Fibroblast of lung (primary cell): ENCODE measurements around the gene EML1. TPM values are rescaled to one million over a fixed set of nuclear protein-coding genes. Genes with fewer than 3 reads are reported as not detected.

Experiments used
- DNase-seq, 2 donors: peaks; one replicate each; pipeline versions ENCODE4 v3.0.0 to v3.0.0-alpha.2; 2010; ENCODE audit warnings: low read depth in 2 of 2
- H2AFZ ChIP-seq: 2 replicates; pipeline ENCODE4 v1.5.1; 2012; ENCODE audit warnings: low read length, control low read depth, inconsistent platforms
- H3K27ac ChIP-seq: 2 replicates; pipeline ENCODE4 v1.5.1; 2011; ENCODE audit warnings: low read length, control low read depth; ENCODE audit not compliant: insufficient read depth
- H3K27me3 ChIP-seq: 2 replicates; pipeline ENCODE4 v1.5.1; 2011; ENCODE audit warnings: mild to moderate bottlenecking, low read length; ENCODE audit not compliant: control insufficient read depth, insufficient read depth
- H3K36me3 ChIP-seq: 2 replicates; pipeline ENCODE4 v1.5.1; 2011; ENCODE audit warnings: low read length; ENCODE audit not compliant: control insufficient read depth, insufficient read depth
- H3K4me1 ChIP-seq: 2 replicates; pipeline ENCODE4 v1.5.1; 2011; ENCODE audit warnings: low read length; ENCODE audit not compliant: control insufficient read depth, insufficient read depth; ENCODE audit errors: extremely low read depth
- H3K4me2 ChIP-seq: 2 replicates; pipeline ENCODE4 v1.5.1; 2011; ENCODE audit warnings: low read length, control low read depth; ENCODE audit not compliant: insufficient read depth; ENCODE audit errors: extremely low read depth
- H3K4me3 ChIP-seq, 4 experiments: fragments of 200-600 bp in 1 of 4; sonication (generic) in 1 of 4; replicated peaks in 1 of 4; 2 replicates each; pipeline ENCODE4 v1.5.1; 2011 to 2016; ENCODE audit warnings: low read length in 4 of 4, low read depth in 3 of 4, mild to moderate bottlenecking in 3 of 4, control low read depth in 2 of 4, inconsistent platforms in 1 of 4, mixed read lengths in 1 of 4; ENCODE audit not compliant: insufficient read depth in 1 of 4; ENCODE audit errors: control extremely low read depth in 1 of 4
- H3K79me2 ChIP-seq: 2 replicates; pipeline ENCODE4 v1.5.1; 2012; ENCODE audit warnings: mild to moderate bottlenecking, low read length, inconsistent platforms; ENCODE audit not compliant: control insufficient read depth, insufficient read depth
- H3K9ac ChIP-seq: 2 replicates; pipeline ENCODE4 v1.5.1; 2011; ENCODE audit warnings: mild to moderate bottlenecking, low read length, control low read depth; ENCODE audit not compliant: insufficient read depth
- H3K9me3 ChIP-seq: 2 replicates; pipeline ENCODE4 v1.5.1; 2012; ENCODE audit warnings: low read depth, low read length; ENCODE audit not compliant: control insufficient read depth, insufficient read depth
- H4K20me1 ChIP-seq: 2 replicates; pipeline ENCODE4 v1.5.1; 2011; ENCODE audit warnings: low read length; ENCODE audit not compliant: control insufficient read depth, insufficient read depth; ENCODE audit errors: extremely low read depth
- EZH2 ChIP-seq: IDR thresholded peaks from 2 replicates; pipeline ENCODE4 v1.5.1; 2012; ENCODE audit warnings: low read length, control low read depth, mild to moderate bottlenecking; ENCODE audit errors: missing control alignments
- polyA plus RNA-seq, 2 donors: library from polyadenylated mRNA; depleted of rRNA in 1 of 2; stranded (reverse) in 1 of 2; unstranded in 1 of 2; fragments of >200 nt; gene quantifications; 2 replicates each; pipeline ENCODE4 v1.2.1, GENCODE V29; 2011 to 2012; ENCODE audit warnings: missing spikeins in 1 of 2
- total RNA-seq: library from RNA; depleted of rRNA; stranded (reverse); fragments of >200 nt; gene quantifications from 2 replicates; pipeline ENCODE4 v1.2.1, GENCODE V29; 2014
- TF ChIP-seq, protein P1 (sequence below), 2 donors: IDR thresholded peaks in 1 of 2; conservative IDR thresholded peaks in 1 of 2; 1 replicate in 1 of 2; 2 replicates in 1 of 2; pipeline ENCODE4 v1.5.1; 2011 to 2012; ENCODE audit warnings: low read length in 2 of 2, control low read depth in 1 of 2, inconsistent platforms in 1 of 2, low read depth in 1 of 2, mild to moderate bottlenecking in 1 of 2

Gene EML1
- total and polyA plus RNA-seq, 2 donors (not counting 1 experiment from before 2014, with no cell fraction given) = 22.4 to 74.5 TPM

- no peaks in the 10 kb centered on the region for H4K20me1 ChIP-seq
- no peak overlapping the region for H2AFZ ChIP-seq
- no peak overlapping the region for H3K27ac ChIP-seq
- no peaks in the 10 kb centered on the region for H3K27me3 ChIP-seq
- no peak for TF ChIP-seq EZH2
- TF ChIP-seq, protein P1, sequence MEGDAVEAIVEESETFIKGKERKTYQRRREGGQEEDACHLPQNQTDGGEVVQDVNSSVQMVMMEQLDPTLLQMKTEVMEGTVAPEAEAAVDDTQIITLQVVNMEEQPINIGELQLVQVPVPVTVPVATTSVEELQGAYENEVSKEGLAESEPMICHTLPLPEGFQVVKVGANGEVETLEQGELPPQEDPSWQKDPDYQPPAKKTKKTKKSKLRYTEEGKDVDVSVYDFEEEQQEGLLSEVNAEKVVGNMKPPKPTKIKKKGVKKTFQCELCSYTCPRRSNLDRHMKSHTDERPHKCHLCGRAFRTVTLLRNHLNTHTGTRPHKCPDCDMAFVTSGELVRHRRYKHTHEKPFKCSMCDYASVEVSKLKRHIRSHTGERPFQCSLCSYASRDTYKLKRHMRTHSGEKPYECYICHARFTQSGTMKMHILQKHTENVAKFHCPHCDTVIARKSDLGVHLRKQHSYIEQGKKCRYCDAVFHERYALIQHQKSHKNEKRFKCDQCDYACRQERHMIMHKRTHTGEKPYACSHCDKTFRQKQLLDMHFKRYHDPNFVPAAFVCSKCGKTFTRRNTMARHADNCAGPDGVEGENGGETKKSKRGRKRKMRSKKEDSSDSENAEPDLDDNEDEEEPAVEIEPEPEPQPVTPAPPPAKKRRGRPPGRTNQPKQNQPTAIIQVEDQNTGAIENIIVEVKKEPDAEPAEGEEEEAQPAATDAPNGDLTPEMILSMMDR (conservative IDR thresholded peaks at IDR 0.05 in 1 of 2, IDR thresholded peaks at IDR 0.05 in 1 of 2; ENCODE audit: low read depth in 1 of 2, low read length in 2 of 2) = no peak
- no peak for DNase-seq
- peaks cover 5% of the 10 kb centered on the region for H3K79me2 ChIP-seq
- no peaks in the 10 kb centered on the region for H3K9me3 ChIP-seq
- H3K9ac ChIP-seq = no peak overlapping the region
- peaks cover 2% of the 10 kb centered on the region for H3K4me1 ChIP-seq
- no peak overlapping the region for H3K4me2 ChIP-seq
- H3K36me3 ChIP-seq = no peaks in the 10 kb centered on the region
- H3K4me3 ChIP-seq = no peak overlapping the region
Measured at GRCh38 chr14:99790978-99791376, 2.2 kb upstream of the EML1 start.

- TF ChIP-seq, protein P1 (conservative IDR thresholded peaks at IDR 0.05 in 1 of 2, IDR thresholded peaks at IDR 0.05 in 1 of 2; ENCODE audit: low read depth in 1 of 2, low read length in 2 of 2) = no peak
- no peak for TF ChIP-seq EZH2
- Histone ChIP-seq H3K27ac (no peak overlapping the region), H4K20me1 (no peaks in the 10 kb centered on the region), H3K9ac (no peak overlapping the region), H3K36me3 (no peaks in the 10 kb centered on the region), H3K9me3 (no peaks in the 10 kb centered on the region), H2AFZ (no peak overlapping the region), H3K4me1 (peaks cover 2% of the 10 kb centered on the region), H3K4me2 (no peak overlapping the region), H3K79me2 (peaks cover 5% of the 10 kb centered on the region), H3K4me3 (no peak overlapping the region), H3K27me3 (no peaks in the 10 kb centered on the region)
- DNase-seq = no peak
Measured at GRCh38 chr14:99791476-99792209, 1.6 kb upstream of the EML1 start.

DNA sequence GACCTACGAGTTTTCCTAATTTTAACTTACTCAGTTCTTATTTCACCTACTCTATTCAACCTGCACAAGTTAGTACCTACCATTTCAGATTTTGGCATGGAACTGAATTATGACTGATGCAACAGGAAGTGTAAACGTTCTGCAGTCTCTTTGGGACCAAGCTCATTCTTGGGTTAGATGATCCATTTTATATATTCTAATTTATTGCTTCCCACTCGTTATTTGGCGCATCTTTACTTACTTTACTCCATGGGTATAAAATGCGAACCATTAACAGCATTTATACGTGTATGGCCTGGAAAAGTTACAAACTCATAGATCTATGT is 1.0 kb upstream of the EML1 start:
- Histone ChIP-seq H3K4me1 (peaks cover 2% of the 10 kb centered on the region), H3K79me2 (peaks cover 5% of the 10 kb centered on the region), H3K27me3 (no peaks in the 10 kb centered on the region), H3K9me3 (no peaks in the 10 kb centered on the region), H3K9ac (no peak overlapping the region), H3K27ac (no peak overlapping the region), H3K4me3 (peak overlapping the region in 2 of 4 experiments; percentile 42 to 56), H3K4me2 (peak overlapping the region; percentile 83), H3K36me3 (no peaks in the 10 kb centered on the region), H4K20me1 (no peaks in the 10 kb centered on the region), H2AFZ (peak overlapping the region; percentile 79)
- TF ChIP-seq, protein P1 (conservative IDR thresholded peaks at IDR 0.05 in 1 of 2, IDR thresholded peaks at IDR 0.05 in 1 of 2; ENCODE audit: low read depth in 1 of 2, low read length in 2 of 2) = no peak
- no peak for TF ChIP-seq EZH2
- no peak for DNase-seq
